Measurements from ENCODE around the gene DOHH.

The DOHH gene

DNA sequence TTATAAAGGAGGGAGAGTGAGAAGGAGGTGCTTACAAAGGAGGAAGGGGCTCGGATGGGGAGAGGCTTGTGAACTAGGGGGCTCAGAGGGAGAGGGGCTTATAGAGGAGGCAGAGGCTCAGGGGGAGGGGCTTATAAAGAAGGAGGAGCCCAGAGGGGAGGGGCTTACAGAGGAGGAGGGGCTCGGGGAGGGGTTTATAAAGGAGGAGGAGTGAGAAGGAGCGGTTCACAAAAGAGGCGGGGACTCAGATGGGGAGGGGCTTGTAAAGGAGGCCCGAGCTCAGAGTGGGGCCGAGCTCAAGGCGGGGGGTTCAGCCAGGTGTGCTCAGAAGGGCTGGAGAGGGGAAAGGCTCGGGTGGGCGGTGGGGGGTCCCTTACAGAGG is 20.6 kb downstream of the DOHH start:
- TF ChIP-seq USF1 (IDR thresholded peaks at IDR 0.05): no peak
- TF ChIP-seq FOXM1 (IDR thresholded peaks at IDR 0.05; ENCODE audit: borderline replicate concordance, low read depth): no peak
- TF ChIP-seq TCF12 (IDR thresholded peaks at IDR 0.05; ENCODE audit: low read depth): no peak
- no peak for TF ChIP-seq YY1 (IDR thresholded peaks at IDR 0.05; ENCODE audit: low read depth)
- no peak for TF ChIP-seq CREB1 (IDR thresholded peaks at IDR 0.05; ENCODE audit: low read depth)
- TF ChIP-seq MAX (IDR thresholded peaks at IDR 0.05): no peak
- TF ChIP-seq, protein P1, sequence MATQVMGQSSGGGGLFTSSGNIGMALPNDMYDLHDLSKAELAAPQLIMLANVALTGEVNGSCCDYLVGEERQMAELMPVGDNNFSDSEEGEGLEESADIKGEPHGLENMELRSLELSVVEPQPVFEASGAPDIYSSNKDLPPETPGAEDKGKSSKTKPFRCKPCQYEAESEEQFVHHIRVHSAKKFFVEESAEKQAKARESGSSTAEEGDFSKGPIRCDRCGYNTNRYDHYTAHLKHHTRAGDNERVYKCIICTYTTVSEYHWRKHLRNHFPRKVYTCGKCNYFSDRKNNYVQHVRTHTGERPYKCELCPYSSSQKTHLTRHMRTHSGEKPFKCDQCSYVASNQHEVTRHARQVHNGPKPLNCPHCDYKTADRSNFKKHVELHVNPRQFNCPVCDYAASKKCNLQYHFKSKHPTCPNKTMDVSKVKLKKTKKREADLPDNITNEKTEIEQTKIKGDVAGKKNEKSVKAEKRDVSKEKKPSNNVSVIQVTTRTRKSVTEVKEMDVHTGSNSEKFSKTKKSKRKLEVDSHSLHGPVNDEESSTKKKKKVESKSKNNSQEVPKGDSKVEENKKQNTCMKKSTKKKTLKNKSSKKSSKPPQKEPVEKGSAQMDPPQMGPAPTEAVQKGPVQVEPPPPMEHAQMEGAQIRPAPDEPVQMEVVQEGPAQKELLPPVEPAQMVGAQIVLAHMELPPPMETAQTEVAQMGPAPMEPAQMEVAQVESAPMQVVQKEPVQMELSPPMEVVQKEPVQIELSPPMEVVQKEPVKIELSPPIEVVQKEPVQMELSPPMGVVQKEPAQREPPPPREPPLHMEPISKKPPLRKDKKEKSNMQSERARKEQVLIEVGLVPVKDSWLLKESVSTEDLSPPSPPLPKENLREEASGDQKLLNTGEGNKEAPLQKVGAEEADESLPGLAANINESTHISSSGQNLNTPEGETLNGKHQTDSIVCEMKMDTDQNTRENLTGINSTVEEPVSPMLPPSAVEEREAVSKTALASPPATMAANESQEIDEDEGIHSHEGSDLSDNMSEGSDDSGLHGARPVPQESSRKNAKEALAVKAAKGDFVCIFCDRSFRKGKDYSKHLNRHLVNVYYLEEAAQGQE (IDR thresholded peaks at IDR 0.05; ENCODE audit: low read depth): no peak
- no peak for TF ChIP-seq TEAD4 (IDR thresholded peaks at IDR 0.05)
- no peak for TF ChIP-seq TAF1 (IDR thresholded peaks at IDR 0.05; ENCODE audit: low read depth)

DNA sequence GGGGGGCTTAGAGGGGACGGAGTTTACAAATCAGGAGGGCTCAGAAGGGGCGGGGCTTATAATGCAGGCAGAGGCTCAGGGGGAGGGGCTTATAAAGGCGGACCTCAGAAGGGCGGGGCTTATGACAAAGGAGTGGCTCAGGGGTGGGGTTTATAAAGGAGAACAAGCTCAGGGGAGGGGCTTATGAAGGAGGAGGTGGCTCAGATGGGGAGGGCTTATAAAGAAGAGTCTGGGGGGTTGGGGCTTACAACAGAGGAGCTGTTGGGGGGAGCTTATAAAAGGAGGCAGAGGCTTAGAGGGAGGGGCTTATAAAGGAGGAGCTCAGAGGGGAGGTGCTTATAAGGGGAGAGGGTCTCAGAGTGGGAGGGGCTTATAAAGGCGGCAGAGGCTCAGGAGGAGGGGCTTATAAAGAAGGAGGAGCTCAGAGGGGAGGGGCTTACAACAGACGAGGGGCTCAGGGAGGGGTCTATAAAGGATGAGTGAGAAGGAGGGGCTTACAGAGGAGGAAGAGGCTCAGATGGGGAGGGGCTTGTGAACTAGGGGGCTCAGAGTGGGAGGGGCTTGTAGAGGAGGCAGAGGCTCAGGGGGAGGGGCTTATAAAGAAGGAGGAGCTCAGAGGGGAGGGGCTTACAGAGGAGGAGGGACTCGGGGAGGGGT is 21.2 kb downstream of the DOHH start:
- TF ChIP-seq NFIC (IDR thresholded peaks at IDR 0.05): no peak
- TF ChIP-seq CREB1 (IDR thresholded peaks at IDR 0.05; ENCODE audit: low read depth): no peak
- TF ChIP-seq EP300 (IDR thresholded peaks at IDR 0.05; ENCODE audit: borderline replicate concordance): no peak
- TF ChIP-seq USF1 (IDR thresholded peaks at IDR 0.05): no peak
- TF ChIP-seq, protein P1 (IDR thresholded peaks at IDR 0.05; ENCODE audit: low read depth): no peak

DNA sequence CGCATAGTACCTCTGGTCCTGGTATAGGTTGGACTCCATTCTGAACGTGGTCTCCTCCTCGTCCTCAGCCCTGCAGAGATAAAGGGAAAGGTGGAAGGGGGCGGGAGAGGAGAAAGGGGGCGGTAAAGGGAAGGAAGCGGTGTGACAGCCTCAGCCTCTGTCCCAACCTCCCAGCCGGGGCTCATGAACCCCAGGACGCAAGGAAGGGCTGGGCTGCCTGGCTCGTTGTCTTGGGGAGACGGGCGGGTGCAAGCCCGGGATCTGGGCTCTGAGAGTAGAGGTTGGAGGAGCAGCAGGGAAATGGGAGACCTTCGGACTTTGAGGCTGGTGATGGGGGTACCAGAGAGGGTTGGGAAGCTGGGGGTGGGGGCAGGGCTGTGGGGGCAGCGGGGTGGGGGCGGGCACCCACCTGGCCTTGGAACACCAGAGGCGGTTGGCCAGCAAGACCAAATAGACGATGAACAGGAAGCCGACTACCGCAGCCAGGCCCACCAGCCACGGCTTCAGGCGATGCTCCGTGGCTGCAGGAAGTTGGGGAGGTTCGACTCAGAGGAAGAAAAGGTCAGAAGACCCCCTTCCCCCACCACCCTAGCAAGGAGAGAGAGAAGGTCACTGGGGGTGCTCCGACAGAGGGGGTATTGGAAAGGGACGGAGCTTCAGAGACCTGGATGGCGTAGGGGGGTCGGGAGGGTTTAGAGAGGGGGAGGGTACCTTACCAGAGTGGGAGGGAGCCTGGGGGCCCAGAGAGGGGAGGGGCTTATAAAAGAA is 21.9 kb downstream of the DOHH start:
- no peak for TF ChIP-seq FOXM1 (IDR thresholded peaks at IDR 0.05; ENCODE audit: borderline replicate concordance, low read depth)
- TF ChIP-seq RAD21 (IDR thresholded peaks at IDR 0.05; ENCODE audit: low read depth): no peak
- no peak for TF ChIP-seq EGR1 (IDR thresholded peaks at IDR 0.05)
- TF ChIP-seq EP300 (IDR thresholded peaks at IDR 0.05; ENCODE audit: borderline replicate concordance): no peak
- TF ChIP-seq CREB1 (IDR thresholded peaks at IDR 0.05; ENCODE audit: low read depth): no peak
- no peak for TF ChIP-seq CEBPB (IDR thresholded peaks at IDR 0.05)
- no peak for TF ChIP-seq TEAD4 (IDR thresholded peaks at IDR 0.05)
- TF ChIP-seq NFIC (IDR thresholded peaks at IDR 0.05): no peak
- no peak for TF ChIP-seq TAF1 (IDR thresholded peaks at IDR 0.05; ENCODE audit: low read depth)

- TF ChIP-seq TCF12 (IDR thresholded peaks at IDR 0.05; ENCODE audit: low read depth): no peak
- no peak for TF ChIP-seq EP300 (IDR thresholded peaks at IDR 0.05; ENCODE audit: borderline replicate concordance)
- no peak for TF ChIP-seq ZBTB7A (IDR thresholded peaks at IDR 0.05; ENCODE audit: low read depth)
- TF ChIP-seq CEBPB (IDR thresholded peaks at IDR 0.05): no peak
- no peak for TF ChIP-seq FOXM1 (IDR thresholded peaks at IDR 0.05; ENCODE audit: borderline replicate concordance, low read depth)
- TF ChIP-seq TAF1 (IDR thresholded peaks at IDR 0.05; ENCODE audit: low read depth): no peak
- TF ChIP-seq MAX (IDR thresholded peaks at IDR 0.05): no peak
- TF ChIP-seq EGR1 (IDR thresholded peaks at IDR 0.05): no peak
- TF ChIP-seq, protein P1 (IDR thresholded peaks at IDR 0.05; ENCODE audit: low read depth): no peak
- no peak for TF ChIP-seq NFIC (IDR thresholded peaks at IDR 0.05)
- no peak for TF ChIP-seq RAD21 (IDR thresholded peaks at IDR 0.05; ENCODE audit: low read depth)
- TF ChIP-seq YY1 (IDR thresholded peaks at IDR 0.05; ENCODE audit: low read depth): no peak
- TF ChIP-seq USF1 (IDR thresholded peaks at IDR 0.05): no peak
- TF ChIP-seq CREB1 (IDR thresholded peaks at IDR 0.05; ENCODE audit: low read depth): no peak
- TF ChIP-seq TEAD4 (IDR thresholded peaks at IDR 0.05): no peak
Observed at GRCh38 chr19:3477951-3478350, 22.5 kb downstream of the DOHH start.
